ENCODE measurements around the gene CLCNKA.
"Not testable (repeated sequence)": the region's sequence is repeated elsewhere in the genome, so short reads cannot be mapped to it uniquely, and the experiment has no call there.

The CLCNKA gene

DNA sequence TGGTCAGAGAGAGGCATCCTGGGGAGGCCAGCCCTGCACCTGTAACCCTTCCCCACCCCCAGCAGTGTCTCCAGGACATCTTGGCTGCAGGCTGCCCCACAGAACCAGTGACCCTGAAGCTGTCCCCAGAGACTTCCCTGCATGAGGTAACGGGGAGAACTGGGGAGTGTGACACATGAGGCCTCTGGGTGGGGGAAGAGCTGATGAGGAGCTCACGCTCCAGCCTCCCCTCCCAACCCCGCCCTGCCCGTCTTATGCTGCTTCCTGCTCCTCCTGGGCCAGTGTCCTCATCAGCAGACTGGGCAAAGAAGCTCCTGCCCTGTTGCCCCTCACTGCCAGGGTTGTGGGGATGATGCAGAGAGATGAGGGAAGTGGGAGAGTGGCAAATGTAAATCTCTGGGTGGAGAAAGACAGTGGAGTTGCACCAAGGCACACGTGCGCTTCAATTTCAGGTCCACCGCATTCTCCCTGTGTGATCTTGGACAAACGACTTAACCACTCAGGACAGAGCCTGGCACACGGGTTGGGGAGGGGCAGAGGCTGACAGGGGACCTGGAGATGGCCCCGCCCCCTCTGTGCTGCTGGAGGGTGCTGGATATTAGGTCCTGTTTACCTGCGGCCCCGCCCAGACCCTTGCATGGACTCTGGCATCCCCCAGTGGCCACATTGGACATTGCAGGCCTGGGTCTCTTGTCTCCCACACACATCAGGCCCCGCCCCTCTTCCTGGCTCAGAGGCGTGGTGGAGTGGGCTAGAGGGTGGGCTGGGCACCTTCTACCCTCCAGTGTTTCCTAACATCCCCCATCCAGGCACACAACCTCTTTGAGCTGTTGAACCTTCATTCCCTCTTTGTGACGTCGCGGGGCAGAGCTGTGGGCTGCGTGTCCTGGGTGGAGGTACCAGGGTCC lies 34.0 kb downstream of the CLCNKA start:
- DNase-seq, result peak; percentile 60 to 96 (median 80)
- intact Hi-C loops (cut with DNase I), result loop anchor here (2.0 kb wide), 1 partner anchor 47 kb away; no protein-coding TSS in a partner anchor

DNA sequence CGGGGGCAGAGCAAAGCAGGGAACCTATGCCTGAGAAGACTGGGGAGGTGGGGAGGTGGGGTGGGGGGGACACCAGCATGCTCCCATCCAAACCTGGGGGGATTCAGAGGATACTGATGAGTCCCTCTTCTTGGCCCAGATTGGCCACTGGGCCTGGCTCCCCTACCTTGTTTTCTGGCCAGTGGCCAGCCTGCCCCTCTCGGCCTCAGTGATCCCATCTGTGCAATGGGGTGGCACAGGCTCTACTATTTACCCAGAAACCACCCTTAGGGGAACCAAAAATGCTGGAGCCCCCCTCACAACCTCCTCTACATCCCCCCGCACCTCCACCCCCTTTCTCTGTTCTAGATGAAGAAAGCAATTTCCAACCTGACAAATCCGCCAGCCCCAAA lies 34.7 kb downstream of the CLCNKA start:
- intact Hi-C loops (cut with DNase I), result loop anchor here (2.0 kb wide), 1 partner anchor 48 kb away; no protein-coding TSS in a partner anchor
- not testable (repeated sequence) for DNase-seq

DNA sequence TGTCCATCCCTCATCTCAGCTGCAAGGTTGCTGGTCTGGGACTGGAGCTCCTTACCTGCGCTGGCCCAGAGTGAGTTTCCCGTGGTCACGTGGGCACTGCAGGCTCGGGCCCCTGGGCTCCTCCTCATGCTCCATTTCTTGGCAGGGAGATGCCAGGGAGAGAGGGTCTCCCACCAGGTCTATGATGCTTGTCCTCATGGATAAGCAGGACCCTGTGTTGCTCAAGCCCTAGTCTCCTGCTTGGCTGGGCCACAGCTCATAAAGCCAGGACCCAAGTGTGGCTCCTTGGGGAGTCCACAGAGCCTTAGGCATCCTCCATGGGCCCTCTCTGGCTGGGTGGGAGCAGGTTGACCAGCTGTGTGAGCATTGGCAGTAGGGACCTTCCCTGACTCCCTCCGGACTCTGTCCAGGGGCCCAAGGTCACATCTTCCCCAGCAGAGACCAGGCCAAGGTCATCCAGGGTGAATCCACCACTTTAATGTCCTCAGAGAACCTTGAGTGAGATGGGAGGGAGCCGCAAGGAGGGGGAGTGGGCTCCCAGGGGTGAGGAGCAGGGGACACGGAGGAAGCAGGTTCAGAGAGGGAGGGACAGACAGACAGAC lies 35.6 kb downstream of the CLCNKA start:
- intact Hi-C loops (cut with DNase I), result loop anchor here (2.0 kb wide), 1 partner anchor 49 kb away; no protein-coding TSS in a partner anchor
- peak in 1 of 10 donors; percentile 57 for DNase-seq

DNA sequence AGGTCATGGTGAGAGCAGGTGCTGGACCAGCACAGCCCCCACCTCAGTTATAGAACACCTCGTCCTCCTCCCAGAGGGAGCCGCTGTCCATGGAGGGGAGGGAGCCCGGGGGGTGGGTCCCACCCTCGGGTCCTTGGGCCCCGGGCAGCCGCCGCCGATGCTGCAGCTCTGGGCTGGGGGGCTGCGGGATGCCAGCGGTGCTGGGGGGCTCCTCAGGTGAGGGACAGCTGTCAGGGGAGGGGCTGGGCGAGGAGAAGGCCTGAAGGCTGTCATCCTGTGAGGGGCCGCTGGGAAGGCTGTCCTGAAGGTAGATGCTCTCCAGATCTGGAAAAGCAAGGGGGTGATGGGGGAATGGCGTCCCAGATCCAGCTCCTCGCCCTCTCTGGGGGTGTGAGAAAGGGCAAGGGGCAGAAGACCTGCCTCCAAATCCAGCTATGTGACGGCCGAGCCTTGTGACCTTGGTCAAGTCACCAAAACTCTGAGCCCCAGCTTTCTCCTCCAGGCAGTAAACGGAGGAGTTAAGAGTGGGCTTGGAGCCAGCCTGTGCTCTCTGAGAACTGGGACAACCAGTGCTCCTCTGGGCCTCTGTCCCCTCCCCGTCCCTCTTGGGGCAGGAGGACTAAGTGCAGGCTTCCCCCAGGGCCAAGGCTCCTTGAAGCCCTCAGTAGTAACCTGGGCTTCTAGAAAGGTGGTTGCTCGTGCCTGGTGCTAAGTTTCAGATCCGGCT lies 36.7 kb downstream of the CLCNKA start:
- DNase-seq, result peak in 1 of 10 donors; percentile 57
- intact Hi-C loops (cut with DNase I), result not testable (repeated sequence)

DNA sequence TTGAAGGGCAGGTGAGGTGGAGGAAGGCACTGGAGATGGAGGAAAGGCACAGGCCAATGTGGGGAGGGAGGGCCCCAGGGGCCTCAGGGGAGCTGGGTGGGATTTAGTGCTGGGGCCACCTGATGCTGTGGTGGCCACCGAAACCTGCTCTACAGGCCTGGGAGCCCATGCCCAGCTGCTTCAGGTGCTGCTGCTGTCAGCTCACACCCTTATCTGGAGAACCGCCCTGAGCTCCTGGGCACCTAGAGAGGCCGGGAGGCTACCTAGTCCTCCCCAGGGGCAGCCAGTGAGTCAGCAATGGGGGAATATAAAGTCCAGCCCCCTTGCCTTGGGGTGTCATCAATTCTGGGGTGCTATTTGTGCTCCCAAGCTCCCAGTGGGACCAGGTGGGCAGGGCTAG lies 39.4 kb downstream of the CLCNKA start:
- no peak for DNase-seq
- intact Hi-C loops (cut with DNase I), result no loop called here

DNA sequence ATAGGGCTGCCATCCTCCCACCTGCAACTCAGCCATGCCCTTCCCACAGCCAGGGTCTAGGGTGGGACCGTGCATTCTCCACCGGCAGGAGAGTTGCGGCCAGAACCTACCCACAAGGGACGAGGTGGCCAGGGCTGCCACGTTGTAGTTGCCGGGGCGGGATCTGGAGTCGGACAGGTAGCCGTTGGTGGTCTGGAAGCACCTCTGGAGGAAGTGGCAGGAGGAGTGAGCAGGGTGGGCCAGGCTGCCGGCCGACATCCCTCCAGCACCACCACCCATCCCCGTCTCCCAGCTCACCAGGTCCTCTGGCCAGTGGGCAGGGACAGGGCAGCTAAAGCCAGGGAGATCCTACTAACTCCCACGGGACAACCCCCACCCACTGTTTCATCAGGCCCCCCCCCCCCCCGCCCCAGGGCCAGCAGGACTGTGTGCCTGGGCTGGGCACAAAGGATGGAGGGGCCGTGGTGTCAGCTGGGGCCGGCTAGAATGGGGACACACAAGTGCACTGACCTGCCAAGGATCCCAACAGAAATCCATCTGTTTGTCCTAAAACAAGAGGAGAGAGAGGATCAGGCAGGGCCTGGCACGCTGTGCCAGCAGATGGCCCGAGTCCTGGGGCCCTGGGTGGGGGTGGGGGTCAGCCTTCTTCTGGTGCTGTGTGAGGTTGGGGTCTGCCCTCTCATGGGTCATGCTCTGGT lies 40.3 kb downstream of the CLCNKA start:
- DNase-seq, result peak in 1 of 10 donors; percentile 87

DNA sequence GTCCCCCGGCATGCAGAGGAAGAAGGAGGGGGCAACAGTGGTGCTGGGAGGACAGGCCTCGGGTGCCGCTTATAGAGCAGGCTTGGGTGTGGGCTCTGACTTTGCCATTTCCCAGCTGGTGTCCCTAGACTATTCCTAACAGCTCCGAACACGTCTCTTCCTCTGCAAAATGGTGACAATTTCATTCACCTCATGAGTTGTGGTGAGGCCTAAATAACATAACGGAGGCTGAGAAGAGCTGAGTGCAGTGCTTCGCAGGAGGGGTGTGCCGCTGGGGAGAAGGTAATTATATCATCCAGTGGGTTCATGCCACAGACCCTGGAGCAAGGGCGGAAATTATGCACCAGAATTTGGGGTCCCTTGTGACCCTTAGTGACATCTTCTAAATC lies 40.8 kb downstream of the CLCNKA start:
- DNase-seq, result peak in 1 of 10 donors; percentile 80
- intact Hi-C loops (cut with DNase I), result not testable (repeated sequence)

More for the DNA sequence above, 40.3 kb downstream of the CLCNKA start:
- intact Hi-C loops (cut with DNase I), result not testable (repeated sequence)

DNA sequence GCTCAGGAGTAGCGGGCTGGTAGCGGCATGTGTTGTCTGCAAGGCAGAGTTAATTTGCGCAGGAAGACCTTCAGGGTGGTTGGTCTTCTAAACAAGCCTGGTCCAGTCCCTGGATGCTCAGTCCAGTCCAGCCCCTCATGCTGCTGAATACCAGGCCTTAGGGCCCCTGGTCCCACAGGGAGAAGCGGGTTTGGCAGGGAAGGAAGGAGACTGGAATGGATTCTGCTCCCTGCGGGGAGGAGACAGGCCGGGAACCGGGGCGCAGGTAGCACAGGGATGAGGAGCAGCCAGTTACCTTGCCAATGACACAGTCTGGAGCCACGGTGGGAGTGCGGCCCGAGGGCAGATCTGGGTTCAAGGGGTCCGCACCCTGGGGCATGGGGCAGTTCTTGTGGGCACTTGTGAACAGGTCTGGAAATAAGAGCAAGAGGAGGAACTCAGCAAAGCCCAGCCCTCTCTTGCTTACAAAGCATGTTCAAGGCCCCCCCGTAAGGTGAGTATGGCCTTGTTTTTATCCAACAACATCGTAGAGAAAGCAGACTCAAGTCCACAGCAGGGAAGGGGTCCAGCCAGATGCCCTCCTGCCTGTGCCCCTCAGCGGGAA lies 41.5 kb downstream of the CLCNKA start:
- intact Hi-C loops (cut with DNase I), result no loop called here
- DNase-seq, result no peak

DNA sequence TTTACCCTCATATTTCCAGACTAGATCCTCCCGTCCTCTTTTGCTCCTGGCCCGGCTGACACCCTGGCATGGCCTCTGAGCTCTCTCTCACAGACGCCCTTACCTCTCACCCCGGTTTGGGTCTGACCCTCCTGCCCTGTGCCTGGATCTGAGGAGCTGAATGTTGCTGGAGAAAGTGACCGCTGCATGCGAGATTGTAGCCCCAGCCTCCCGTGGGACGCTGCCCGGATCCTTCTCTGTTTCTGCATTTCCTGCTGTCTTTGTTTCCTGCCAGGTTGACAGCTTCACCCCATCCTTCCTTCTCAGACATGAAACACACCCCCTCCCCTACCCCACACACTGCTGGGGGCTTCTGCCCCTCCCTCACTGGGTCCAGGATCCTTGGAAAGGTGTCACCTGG lies 42.1 kb downstream of the CLCNKA start:
- intact Hi-C loops (cut with DNase I), result no loop called here
- no peak for DNase-seq

DNA sequence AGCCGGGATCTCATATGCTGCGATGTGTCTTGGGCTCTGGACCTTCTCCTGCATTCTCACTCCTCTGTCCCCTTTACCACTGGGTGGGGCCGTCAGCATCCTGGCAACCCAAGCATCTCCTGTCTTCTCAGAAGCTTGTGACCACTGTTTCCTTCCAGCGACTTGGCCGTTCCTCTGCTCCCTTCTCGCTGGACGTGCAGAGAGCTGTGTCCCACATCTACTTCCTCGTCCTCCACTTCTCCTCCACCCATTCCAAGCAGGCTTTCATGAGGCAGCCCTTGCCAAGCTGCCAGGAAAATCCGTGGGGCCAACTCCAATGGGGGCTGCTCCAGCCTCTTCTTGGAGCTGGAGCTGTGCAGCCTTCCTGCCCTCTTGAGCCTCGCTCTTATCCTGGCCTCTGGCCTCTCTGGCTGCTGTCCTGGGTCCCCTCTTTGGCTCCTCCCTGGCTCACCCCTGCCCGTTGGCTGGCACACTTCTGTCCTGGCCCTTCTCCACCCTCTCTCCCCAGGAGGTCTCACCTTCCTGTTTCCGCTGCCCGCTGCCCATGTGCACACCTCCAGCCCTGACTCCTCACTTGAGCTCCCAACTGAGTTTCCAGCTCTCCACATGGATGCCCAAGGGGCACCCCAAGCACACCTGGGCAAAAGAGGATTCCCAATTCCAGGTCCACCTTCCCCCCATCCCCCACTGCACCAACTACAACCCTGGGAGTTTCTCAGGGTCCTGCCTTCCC lies 42.9 kb downstream of the CLCNKA start:
- DNase-seq, result peak in 1 of 10 donors; percentile 78
- intact Hi-C loops (cut with DNase I), result no loop called here

DNA sequence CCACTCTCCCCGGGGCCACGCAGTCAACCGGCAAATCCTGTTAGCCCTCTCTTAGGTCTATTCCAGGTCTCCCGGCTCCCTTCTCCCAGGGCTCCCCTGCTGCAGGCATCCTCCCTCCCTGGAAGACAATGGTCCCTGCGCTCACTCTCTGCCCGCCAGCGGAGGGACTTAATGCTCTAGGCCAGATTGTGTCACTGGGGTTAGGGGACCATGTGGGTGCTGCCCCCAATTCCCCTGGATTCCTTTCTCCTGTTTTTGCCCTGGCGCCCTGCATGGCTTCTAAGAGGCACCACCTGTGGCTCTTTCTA lies 43.4 kb downstream of the CLCNKA start:
- intact Hi-C loops (cut with DNase I), result no loop called here
- peak in 1 of 10 donors; percentile 59 for DNase-seq

DNA sequence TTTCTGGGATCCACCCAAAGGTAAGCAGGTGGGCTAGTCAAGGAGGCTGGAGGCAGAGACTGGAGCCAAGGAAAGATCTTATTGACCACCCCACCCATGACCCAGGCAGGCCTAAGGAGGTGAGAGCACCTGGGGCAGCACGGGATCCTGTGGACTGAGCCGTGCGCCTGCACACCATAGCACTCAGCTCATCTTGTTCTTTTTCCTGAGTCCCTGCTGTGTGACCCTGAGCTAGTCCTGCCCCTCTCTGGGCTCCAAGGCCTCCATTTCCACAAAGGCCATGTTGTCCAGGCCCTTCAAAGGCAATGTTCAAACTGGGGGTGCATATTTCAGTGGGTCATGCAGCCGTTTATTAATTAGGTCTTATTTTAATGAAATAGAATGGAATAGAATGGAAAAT lies 44.4 kb downstream of the CLCNKA start:
- DNase-seq, result peak in 1 of 10 donors; percentile 59
- intact Hi-C loops (cut with DNase I), result no loop called here

DNA sequence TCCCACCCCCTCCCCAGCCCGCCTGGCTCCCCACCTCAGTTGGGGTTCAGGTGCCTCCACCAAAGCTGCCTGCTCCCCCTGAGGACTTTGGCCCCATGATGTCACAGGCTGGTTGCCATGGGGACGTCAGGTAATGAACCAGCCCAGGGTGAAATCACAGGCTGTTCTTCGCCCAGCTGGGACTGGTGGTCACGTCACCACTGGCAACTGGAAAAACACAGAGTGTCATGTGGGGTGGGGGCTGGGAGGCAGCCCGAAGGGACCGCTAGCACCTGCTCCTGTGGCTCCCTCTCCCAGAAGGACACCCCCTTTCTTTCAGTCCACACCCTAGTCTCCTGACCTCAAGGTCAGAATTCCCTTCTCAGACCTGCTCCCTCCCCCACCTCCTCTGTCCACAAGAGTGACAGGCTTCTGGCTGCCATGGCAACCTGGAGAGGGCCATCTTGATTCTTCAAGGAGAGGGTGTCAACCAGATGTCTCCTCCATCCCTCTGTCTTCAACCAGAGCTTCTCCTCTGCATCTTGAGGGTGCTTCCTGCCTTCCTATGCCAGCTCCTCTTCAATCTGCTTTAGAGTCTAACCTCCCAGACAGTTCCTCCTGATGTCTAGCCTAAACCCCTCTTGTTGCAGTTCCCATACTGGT lies 45.4 kb downstream of the CLCNKA start:
- DNase-seq, result peak in 6 of 10 donors; percentile 31 to 93 (median 56)
- intact Hi-C loops (cut with DNase I), result no loop called here

DNA sequence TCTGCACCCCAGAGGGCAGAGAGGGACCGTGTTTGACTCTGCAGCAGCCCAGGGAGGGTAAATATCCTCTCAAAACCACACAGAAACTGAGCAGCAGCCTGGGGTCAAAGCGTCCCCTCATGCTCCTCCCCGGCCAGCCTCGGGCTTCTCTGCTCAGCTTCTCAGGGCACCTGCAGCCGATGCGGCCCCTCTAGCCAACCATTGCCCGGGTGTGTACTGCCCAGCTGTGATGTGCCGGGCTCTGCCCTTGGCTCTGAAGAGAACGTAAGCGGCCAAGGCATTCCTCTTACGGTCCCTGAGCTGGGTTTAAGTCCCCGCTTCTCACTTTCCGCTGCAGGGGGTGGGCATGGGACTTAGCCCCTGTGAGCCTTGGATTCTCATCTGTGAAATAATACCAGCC lies 46.1 kb downstream of the CLCNKA start:
- intact Hi-C loops (cut with DNase I), result no loop called here
- no peak for DNase-seq

DNA sequence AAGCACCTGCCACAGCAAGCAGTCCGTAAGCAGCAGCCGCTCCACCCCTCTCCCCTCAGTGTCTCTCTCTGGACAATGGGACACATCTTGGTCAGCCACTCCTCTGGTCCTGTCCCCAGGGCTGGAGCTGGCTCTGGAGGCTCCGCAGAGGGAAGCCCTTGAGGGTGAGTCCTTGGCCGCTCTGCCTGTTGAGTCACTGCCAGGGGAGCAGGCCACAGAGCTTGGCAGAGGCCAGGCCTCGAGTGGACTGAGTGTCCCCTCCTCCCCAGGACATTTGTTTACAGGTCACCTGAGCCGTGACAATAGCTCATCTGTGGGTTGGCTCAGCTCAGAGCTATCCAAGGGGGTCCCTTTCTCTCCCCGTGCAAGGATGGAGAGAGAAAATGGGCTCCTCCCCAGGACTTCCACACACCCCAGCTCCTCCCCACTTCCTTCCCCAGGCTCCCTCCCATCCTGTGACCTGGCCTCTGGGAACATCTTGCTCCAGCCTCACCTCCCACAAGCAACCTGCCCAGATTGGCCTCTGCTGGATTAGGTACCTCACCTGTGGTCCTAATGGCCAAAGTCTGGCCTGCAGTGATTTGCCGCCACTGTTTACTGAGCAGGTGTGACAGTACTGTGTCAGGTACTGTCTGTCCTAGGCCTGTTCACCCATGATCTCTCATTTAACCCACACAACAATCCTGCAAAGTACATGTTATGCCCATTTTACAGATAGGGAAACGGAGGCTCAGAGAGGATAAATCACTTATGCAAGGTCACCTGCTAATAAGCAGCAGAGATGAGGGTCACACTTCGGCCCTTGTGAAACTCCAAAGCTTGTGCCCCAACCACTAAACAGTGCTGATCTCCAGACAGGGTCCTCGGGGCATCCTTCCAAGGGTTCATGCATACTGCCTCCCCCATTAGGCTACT lies 46.8 kb downstream of the CLCNKA start:
- intact Hi-C loops (cut with DNase I), result no loop called here
- peak in 5 of 10 donors; percentile 38 to 90 (median 55) for DNase-seq

DNA sequence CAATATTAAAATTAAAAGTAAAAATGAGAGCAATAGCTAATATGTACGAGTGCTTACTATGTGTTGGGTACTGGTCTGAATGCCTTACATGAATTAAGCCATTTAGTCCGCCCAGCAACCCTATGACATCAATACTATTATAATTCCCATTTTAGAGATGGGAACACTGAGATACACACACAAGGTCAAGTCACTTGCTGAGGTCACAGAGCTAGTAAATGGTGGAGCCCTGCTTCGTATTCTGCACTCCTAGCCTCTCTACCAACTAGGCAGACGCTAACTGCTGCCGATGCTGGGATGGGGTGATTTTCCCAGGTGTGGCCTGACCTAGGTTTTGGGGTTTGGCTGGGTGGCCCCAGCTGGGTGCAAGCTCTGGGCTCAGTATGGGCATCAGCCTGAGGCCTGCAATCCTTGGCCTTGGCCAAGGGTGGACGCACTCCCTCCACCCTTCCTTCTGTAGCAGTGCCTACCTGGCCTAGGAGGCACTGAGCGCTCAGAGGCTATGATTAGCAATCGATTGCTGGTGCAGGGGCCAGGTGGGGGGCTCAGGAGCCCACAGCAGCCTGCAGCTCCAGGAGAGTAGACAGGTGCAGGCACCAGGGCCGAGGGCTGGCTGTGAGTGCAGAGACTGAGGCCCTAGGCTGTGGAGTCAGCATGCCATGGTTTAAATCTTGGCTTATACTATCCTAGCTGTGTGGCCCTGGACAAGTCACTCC lies 49.0 kb downstream of the CLCNKA start:
- DNase-seq, result no peak
- intact Hi-C loops (cut with DNase I), result no loop called here

DNA sequence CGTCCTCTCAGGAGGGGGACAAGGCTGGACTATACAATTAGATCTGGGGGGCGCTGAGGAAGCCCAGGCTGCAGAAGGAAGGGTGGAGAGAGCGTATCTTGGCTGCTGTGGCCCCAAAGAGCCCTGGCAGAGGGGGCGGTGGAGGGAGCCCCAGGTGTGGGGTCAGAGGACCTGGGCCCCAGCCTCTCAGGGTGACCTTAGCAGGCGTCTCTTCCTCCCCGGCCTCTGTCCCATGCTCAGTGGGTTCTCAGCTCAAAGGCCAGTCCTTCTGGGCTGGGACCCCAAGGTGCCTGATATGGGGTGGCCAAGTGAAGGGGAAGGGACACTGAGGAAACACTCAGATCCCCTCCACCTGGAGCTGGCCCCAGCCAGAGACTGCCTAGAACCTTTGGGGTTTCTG lies 49.8 kb downstream of the CLCNKA start:
- intact Hi-C loops (cut with DNase I), result no loop called here
- DNase-seq, result peak in 1 of 10 donors; percentile 58

Measured in posterior cingulate gyrus (tissue), 11 donors.